Lower lobe of right lung (tissue), 2 donors: ENCODE data around the gene YBX1. TPM values are rescaled to one million over a fixed set of nuclear protein-coding genes. Genes with fewer than 3 reads are reported as not detected.
A peak's percentile ranks its signal among the peaks of the same experiment; 100 is the strongest.

ENCODE experiments used
- ATAC-seq, 2 donors: fragments of 200-7000 bp; cut with Tn5 transposase; one replicate each; pipeline ENCODE4 v1.9.1; 2020 to 2022; ENCODE audit warnings: mild to moderate bottlenecking in 2 of 2, moderate library complexity in 2 of 2
- DNase-seq: peaks from one replicate; pipeline ENCODE4 v3.0.0-alpha.2; 2020
- H3K27ac ChIP-seq: fragments of 200-600 bp; one replicate; pipeline ENCODE4 v1.8.0; 2022
- H3K27me3 ChIP-seq: fragments of 200-600 bp; one replicate; pipeline ENCODE4 v1.8.0; 2022; ENCODE audit warnings: low read depth
- H3K36me3 ChIP-seq: fragments of 200-600 bp; one replicate; pipeline ENCODE4 v1.8.0; 2022; ENCODE audit warnings: mild to moderate bottlenecking
- H3K4me1 ChIP-seq: fragments of 200-600 bp; one replicate; pipeline ENCODE4 v1.8.0; 2022
- H3K4me3 ChIP-seq: fragments of 200-600 bp; one replicate; pipeline ENCODE4 v1.8.0; 2022; ENCODE audit warnings: mild to moderate bottlenecking
- H3K9me3 ChIP-seq: fragments of 200-600 bp; one replicate; pipeline ENCODE4 v1.8.0; 2022
- intact Hi-C: fragments of 100-400 bp; cut with DNase I; formaldehyde crosslinking; loops from one replicate; pipeline ENCODE4 v1.11.0; 2022
- total RNA-seq: library from RNA; stranded (reverse); fragmentation: NEBNext Ultra II Directional; extraction: Animal tissue kit (Norgen Biotek cat#: 25700); gene quantifications from one replicate; pipeline ENCODE4 v1.2.1, GENCODE V29; 2021
- TF ChIP-seq, protein P1 (sequence below): fragments of 200-600 bp; IDR thresholded peaks from one replicate; pipeline ENCODE4 v1.8.0; 2022; ENCODE audit warnings: antibody characterized with exemption, mild to moderate bottlenecking
- donor health status: DM: no; HTN: yes; CAD: no; lungs with severe emphysema.

The YBX1 gene
- total RNA-seq, 1 donor from 2014 or later = 552 TPM

DNA sequence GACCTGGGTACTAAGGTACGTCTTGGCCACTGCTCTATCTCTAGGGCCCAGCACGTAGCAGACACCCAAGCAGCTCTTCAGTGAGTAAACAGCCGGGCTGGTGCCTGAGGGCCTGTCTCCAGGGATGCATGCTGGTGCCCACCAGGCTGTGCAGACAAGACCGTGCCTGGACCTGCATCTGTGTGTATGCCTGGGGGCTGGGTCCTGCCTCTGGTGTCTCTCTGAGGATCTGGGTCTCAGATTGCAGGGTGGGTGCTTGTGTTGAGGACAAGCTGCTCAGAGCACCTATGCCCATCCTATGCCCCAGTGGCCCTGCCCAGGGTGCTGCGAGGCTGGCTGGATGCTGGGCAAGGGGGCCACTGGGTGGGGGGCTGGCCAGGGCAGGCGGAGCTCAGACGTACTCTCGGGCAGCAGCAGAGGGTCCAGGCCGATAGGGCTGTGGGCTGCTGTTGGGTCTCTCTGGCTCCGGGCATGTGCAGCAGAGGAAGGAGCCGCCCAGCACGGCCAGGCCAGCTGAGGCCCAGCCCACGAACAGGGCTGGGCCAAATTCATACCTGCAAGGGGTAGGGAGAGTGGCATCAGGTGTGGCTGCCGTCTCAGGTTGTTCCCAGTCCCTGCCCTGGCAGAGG, 53.4 kb downstream of the YBX1 start:
- H3K4me1 ChIP-seq = no peaks in the 10 kb centered on the region
- intact Hi-C loops = no loop called here
- H3K9me3 ChIP-seq = no peaks in the 10 kb centered on the region
- H3K27me3 ChIP-seq = no peaks in the 10 kb centered on the region
- no peak for ATAC-seq
- no peak for DNase-seq
- H3K36me3 ChIP-seq = no peaks in the 10 kb centered on the region
- TF ChIP-seq, protein P1, sequence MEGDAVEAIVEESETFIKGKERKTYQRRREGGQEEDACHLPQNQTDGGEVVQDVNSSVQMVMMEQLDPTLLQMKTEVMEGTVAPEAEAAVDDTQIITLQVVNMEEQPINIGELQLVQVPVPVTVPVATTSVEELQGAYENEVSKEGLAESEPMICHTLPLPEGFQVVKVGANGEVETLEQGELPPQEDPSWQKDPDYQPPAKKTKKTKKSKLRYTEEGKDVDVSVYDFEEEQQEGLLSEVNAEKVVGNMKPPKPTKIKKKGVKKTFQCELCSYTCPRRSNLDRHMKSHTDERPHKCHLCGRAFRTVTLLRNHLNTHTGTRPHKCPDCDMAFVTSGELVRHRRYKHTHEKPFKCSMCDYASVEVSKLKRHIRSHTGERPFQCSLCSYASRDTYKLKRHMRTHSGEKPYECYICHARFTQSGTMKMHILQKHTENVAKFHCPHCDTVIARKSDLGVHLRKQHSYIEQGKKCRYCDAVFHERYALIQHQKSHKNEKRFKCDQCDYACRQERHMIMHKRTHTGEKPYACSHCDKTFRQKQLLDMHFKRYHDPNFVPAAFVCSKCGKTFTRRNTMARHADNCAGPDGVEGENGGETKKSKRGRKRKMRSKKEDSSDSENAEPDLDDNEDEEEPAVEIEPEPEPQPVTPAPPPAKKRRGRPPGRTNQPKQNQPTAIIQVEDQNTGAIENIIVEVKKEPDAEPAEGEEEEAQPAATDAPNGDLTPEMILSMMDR = no peak
- H3K27ac ChIP-seq = no peak overlapping the region
- no peak overlapping the region for H3K4me3 ChIP-seq

DNA sequence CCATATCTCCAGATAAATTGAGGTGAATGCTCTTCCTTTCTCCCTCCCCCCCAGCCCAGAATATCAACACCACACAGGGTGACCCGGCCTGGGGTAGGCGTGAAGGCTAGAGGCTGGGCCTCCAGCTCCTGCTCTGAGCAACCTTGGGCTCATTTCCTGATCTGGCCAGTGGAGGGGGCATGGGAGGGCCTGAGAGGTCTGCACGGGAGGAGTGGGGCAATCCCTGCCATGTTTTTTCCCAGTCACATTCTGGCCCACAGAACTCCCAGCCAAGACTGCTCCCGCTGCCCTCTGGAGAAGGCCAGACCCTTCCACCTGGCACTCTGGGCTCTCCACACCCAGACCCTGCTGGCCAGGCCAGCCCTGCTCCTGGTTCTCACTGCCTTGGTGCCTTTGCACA, 53.9 kb downstream of the YBX1 start:
- Histone ChIP-seq H3K9me3 (no peaks in the 10 kb centered on the region), H3K27ac (no peak overlapping the region), H3K4me1 (no peaks in the 10 kb centered on the region), H3K36me3 (no peaks in the 10 kb centered on the region), H3K4me3 (no peak overlapping the region), H3K27me3 (no peaks in the 10 kb centered on the region)
- DNase-seq = no peak
- intact Hi-C loops = no loop called here
- ATAC-seq = peak; percentile 38 to 59
- TF ChIP-seq, protein P1 = no peak

DNA sequence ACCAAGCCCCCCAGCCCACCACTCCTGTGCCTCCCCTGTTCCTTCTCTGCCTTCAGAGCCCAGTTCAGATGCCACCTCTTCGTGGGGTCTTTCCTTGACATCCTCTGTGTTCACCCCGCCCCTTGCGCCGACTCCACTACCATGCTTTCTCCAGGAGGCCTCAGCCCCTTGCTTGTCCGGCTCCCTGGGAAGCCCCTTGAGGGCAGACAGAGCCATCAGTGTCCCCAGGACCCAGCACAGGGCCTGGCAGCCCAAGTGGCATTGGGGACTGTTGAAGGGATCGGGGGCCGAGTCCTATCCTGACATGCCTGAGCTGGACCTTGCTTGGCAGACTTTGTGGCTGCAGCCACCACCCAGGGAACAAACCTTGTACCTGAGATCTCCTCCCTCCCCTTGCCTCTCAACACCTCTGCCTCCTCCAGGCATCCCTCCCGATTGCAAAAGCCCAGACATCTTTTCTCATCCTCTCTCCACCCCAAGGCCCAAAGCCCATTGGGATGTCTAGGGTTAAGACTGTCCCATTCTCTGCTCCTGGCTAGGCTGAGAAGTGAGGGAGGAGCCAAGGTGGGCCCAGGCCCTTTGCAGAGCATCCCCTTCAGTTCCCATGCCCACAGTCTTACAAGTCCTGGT, 54.5 kb downstream of the YBX1 start:
- no peaks in the 10 kb centered on the region for H3K36me3 ChIP-seq
- no peaks in the 10 kb centered on the region for H3K9me3 ChIP-seq
- no peak for DNase-seq
- H3K4me3 ChIP-seq = no peak overlapping the region
- no peaks in the 10 kb centered on the region for H3K27me3 ChIP-seq
- H3K27ac ChIP-seq = no peak overlapping the region
- intact Hi-C loops = no loop called here
- ATAC-seq = no peak
- H3K4me1 ChIP-seq = no peaks in the 10 kb centered on the region
- TF ChIP-seq, protein P1 = no peak

DNA sequence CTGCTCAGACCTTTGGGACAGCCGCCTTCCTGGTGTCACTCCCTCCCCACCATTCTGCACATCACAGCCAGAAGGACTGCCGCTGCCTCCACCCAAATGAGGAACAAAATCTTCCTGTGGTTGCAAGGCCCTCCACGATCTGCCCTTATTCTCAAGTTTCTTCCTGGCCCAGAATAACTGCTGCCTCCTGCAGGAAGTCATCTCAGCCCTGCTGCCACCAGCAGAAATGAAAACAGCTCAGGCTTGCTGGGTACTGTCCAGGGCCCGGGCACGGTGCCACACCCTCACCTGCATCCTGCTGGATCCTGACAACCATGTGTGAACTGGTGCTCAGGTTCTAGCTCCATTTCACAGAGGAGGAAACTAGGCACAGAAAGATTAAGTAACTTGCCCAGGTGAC, 55.0 kb downstream of the YBX1 start:
- no peak for DNase-seq
- intact Hi-C loops = no loop called here

DNA sequence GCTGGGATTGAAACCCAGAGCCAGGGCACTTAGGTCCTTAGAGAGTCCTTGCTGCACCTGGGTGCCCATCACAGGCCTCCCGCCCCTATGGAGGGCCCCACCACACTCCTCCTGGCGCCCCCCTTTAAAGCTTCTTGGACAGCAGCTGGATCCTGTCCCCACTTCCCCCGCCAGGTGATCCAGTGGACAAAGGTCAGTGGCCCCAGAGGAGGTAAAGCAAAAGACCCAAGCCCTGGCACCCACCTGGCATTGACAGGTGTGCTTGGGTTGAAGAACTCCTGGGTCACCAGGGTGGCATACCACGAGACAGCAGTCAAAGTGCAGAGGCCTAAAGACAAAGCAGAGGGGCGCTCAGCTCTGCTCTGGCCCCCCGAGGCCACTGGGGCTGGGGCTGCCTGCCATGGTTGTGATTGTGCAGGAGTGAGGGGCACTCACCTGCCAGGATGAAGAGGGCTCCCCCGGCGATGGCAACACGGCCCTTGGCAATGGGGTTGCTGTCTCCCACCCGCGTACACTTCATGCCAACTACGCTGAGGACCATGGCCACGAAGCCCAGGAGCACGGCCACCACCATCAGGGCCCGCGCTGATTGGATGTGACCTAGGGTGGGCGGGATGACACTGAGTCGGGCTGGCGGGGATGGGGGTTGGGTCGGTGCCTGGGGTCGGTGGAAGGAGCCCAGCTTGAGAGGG, 55.9 kb downstream of the YBX1 start:
- Histone ChIP-seq H3K4me1 (no peaks in the 10 kb centered on the region), H3K36me3 (no peaks in the 10 kb centered on the region), H3K27me3 (no peaks in the 10 kb centered on the region), H3K4me3 (no peak overlapping the region), H3K9me3 (no peaks in the 10 kb centered on the region), H3K27ac (no peak overlapping the region)
- intact Hi-C loops = no loop called here
- TF ChIP-seq, protein P1 = no peak
- ATAC-seq (no peak), DNase-seq (no peak)

More for the DNA sequence above, 55.0 kb downstream of the YBX1 start:
- peak; percentile 20 to 36 for ATAC-seq
- Histone ChIP-seq H3K9me3 (no peaks in the 10 kb centered on the region), H3K4me3 (no peak overlapping the region), H3K36me3 (no peaks in the 10 kb centered on the region), H3K4me1 (no peaks in the 10 kb centered on the region), H3K27me3 (no peaks in the 10 kb centered on the region), H3K27ac (no peak overlapping the region)
- TF ChIP-seq, protein P1 = peak; percentile 9
